Kidney epithelial cell (primary cell): ENCODE measurements around the gene RGS7. TPM values are rescaled to one million over a fixed set of nuclear protein-coding genes. Genes with fewer than 3 reads are reported as not detected.
"Not testable (repeated sequence)": the region's sequence is repeated elsewhere in the genome, so short reads cannot be mapped to it uniquely, and the experiment has no call there.

Experiments used
- DNase-seq: peaks from one replicate; pipeline ENCODE4 v3.0.0-alpha.2; 2010; ENCODE audit warnings: low read depth
- H3K27me3 ChIP-seq: 2 replicates; pipeline ENCODE4 v1.6.0; 2011; ENCODE audit warnings: low read length; ENCODE audit not compliant: control insufficient read depth, insufficient read depth
- H3K36me3 ChIP-seq: 2 replicates; pipeline ENCODE4 v1.5.1; 2011; ENCODE audit warnings: low read length; ENCODE audit not compliant: control insufficient read depth, insufficient read depth
- H3K4me3 ChIP-seq: 2 replicates; pipeline ENCODE4 v1.5.1; 2011; ENCODE audit warnings: low read depth, mild to moderate bottlenecking, control low read depth, low read length
- CTCF ChIP-seq: IDR thresholded peaks from 2 replicates; pipeline ENCODE4 v1.5.1; 2011; ENCODE audit warnings: mild to moderate bottlenecking, moderate library complexity, low read length, control low read depth, inconsistent platforms; ENCODE audit not compliant: insufficient read depth, poor library complexity, severe bottlenecking
- total RNA-seq: library from RNA; depleted of rRNA; stranded (reverse); fragments of >200 nt; gene quantifications from 2 replicates; pipeline ENCODE4 v1.2.3, GENCODE V29; 2015

Gene RGS7
- total RNA-seq, 1 donor from 2014 or later: 1.5 TPM

DNA sequence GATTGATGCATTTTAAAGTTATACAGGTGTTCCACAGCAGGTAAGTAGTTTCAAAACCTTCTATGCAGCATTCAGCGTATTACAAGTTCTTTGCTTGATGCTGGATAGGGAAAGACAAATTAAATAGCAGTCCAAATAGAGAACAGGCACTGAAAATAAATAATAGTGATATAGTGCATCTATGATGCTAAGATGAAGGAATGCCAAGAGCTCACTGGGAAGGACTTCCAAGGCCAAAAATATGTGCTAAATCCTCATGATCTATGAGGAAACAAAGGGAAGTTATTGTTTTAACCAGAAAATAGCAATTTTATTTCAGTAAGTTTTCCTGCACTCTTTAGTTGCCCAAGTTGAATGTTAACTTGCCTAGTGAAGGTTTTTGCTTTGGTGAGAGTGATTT lies 617.3 kb downstream of the RGS7 start:
- no peak for TF ChIP-seq CTCF
- no peaks in the 10 kb centered on the region for H3K36me3 ChIP-seq
- no peaks in the 10 kb centered on the region for H3K27me3 ChIP-seq
- DNase-seq: no peak
- no peak overlapping the region for H3K4me3 ChIP-seq

DNA sequence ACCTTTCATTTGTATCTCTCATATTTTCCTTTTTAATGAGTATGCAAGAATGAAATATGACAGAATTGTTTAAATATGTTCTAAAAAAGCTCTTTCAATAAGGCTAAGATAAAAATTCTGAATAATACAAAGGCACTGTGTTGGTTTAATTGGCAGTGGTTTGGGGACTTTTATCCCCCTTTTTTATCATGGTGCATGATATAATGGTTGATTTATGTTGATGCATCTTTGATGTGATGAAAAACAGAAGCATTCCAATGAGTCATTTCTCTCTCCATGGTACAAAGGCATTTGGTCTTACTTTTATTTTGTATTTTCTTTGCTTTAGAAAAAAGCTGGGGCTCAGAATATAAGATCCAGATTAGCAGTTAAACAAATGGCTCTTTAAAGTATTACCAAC lies 617.9 kb downstream of the RGS7 start:
- Histone ChIP-seq H3K27me3 (no peaks in the 10 kb centered on the region), H3K36me3 (no peaks in the 10 kb centered on the region), H3K4me3 (no peak overlapping the region)
- TF ChIP-seq CTCF: no peak
- no peak for DNase-seq

DNA sequence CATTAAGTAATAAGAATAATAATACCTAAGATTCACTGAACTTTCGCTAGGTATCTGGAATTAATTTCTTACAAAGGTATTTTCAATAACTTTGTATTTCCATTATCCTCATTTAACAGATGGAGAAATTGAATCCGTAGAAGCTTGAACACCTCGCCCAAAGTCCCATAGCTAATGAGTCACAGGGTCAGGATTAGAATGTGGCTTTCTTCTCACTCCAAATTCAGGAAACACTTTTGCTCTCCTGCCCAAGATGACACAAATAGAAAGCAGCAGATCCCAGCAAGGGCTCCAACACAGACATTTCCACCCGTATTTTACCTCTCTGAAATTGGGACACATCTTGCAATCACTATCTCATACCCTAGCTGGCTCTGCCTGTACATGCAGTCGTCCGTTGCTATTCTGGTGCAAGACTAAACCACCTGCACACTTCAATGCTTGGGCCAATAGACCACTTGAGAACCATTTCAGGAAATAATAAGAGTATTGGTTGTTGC lies 619.2 kb downstream of the RGS7 start:
- DNase-seq: no peak
- Histone ChIP-seq H3K27me3 (no peaks in the 10 kb centered on the region), H3K4me3 (no peak overlapping the region), H3K36me3 (no peaks in the 10 kb centered on the region)
- no peak for TF ChIP-seq CTCF

DNA sequence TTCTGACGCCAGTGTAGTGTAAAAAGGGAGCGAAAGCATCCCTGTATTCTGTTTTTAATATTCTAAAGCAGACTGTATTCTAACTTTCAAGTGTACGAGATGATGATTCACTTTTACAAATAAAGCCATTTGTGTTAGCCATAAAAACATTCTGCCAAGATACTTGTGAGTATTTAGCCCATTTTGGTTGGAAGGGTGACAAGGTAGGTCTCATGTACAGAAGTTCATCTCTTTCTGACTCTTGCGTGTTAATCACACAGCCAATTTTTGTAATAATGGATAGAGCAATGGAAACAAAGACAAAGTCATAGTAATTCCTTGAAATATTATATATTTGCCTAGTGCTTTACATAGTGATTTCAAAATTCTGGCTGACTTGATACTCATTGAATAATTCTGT lies 619.7 kb downstream of the RGS7 start:
- no peaks in the 10 kb centered on the region for H3K36me3 ChIP-seq
- TF ChIP-seq CTCF: no peak
- H3K4me3 ChIP-seq: no peak overlapping the region
- H3K27me3 ChIP-seq: no peaks in the 10 kb centered on the region
- DNase-seq: no peak

DNA sequence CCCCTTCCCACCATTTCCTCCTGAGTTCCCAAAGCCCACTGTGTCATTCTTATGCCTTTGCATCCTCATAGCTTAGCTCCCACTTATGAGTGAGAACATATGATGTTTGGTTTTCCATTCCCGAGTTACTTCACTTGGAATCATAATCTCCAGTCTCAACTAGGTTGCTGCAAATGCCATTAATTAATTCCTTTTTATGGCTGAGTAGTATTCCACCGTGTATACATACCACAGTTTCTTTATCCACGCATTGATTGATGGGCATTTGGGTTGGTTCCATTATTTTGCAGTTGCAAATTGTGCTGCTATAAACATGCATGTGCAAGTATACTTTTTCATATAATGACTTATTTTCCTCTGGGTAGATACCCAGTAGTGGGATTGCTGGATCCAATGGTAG lies 622.3 kb downstream of the RGS7 start:
- H3K27me3 ChIP-seq, DNase-seq, H3K36me3 ChIP-seq, H3K4me3 ChIP-seq: not testable (repeated sequence)

DNA sequence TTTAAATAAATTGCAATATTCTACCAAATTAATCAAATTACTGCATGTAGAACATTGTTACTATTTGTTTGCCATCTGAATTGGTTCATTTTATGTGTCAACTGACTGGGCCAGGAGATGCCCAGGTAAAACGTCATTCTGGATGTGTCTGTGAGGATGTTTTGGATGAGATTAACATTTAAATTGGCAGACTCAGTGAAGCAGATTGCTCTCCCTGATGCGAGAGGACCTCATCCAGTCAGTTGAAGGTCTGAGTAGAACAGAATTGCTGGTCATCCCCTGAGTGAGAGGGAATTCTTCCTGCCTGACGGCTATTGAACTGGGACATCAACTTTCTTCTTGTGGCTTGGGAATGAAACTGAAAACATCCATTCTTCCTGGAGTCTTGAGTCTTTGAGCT lies 623.0 kb downstream of the RGS7 start:
- no peak for DNase-seq
- TF ChIP-seq CTCF: no peak
- no peaks in the 10 kb centered on the region for H3K27me3 ChIP-seq
- H3K4me3 ChIP-seq: no peak overlapping the region
- H3K36me3 ChIP-seq: no peaks in the 10 kb centered on the region
